Transverse colon (tissue), 4 donors: ENCODE results near the gene C21orf58. TPM values are rescaled to one million over a fixed set of nuclear protein-coding genes. Genes with fewer than 3 reads are reported as not detected.

Source experiments
- DNase-seq: peaks from one replicate; pipeline ENCODE4 v3.0.0-alpha.2; 2019
- H3K27ac ChIP-seq, 4 donors: fragments of 200-600 bp; sonication (generic); 2 replicates each; pipeline ENCODE4 v1.5.1; 2016 to 2018; ENCODE audit warnings: inconsistent platforms in 4 of 4
- H3K27me3 ChIP-seq: fragments of 200-600 bp; sonication (generic); 2 replicates; pipeline ENCODE4 v1.5.1; 2017; ENCODE audit warnings: inconsistent platforms
- H3K36me3 ChIP-seq, 4 donors: fragments of 200-600 bp; sonication (generic); 2 replicates each; pipeline ENCODE4 v1.5.1; 2017 to 2019; ENCODE audit warnings: inconsistent platforms in 4 of 4
- H3K4me1 ChIP-seq, 4 donors: fragments of 200-600 bp; sonication (generic); 2 replicates each; pipeline ENCODE4 v1.5.1; 2017 to 2020; ENCODE audit warnings: inconsistent platforms in 4 of 4
- H3K4me3 ChIP-seq, 4 donors: fragments of 200-600 bp; sonication (generic); 1 replicate in 1 of 4; 2 replicates in 3 of 4; pipeline versions ENCODE4 v1.5.1 to v1.6.1; 2017 to 2019; ENCODE audit warnings: inconsistent platforms in 4 of 4
- H3K9me3 ChIP-seq, 2 donors: fragments of 200-600 bp; sonication (generic); 2 replicates each; pipeline ENCODE4 v1.5.1; 2017 to 2019; ENCODE audit warnings: inconsistent platforms in 2 of 2
- EP300 ChIP-seq: sonication (generic); formaldehyde crosslinking; IDR thresholded peaks from one replicate; pipeline ENCODE4 v1.6.1; 2017; ENCODE audit warnings: antibody characterized with exemption, low read depth
- POLR2A ChIP-seq: fragments of 450-650 bp; IDR thresholded peaks from one replicate; pipeline ENCODE4 v1.6.1; 2016; ENCODE audit warnings: antibody characterized with exemption, mild to moderate bottlenecking, moderate library complexity
- POLR2AphosphoS5 ChIP-seq, 3 donors: sonication (generic); formaldehyde crosslinking; IDR thresholded peaks; one replicate each; pipeline ENCODE4 v1.6.1; 2016; ENCODE audit warnings: antibody characterized with exemption in 3 of 3
- WGBS, 2 donors: methylation state at CpG; one replicate each; pipeline ENCODE4 v1.1.5; 2018; ENCODE audit warnings: low coverage in 1 of 2; 5-methylcytosine and 5-hydroxymethylcytosine counted together
- in situ Hi-C, 4 donors: fragments of 200-750 bp; cut with MboI; loops; one replicate each; pipeline versions ENCODE4 v1.15.0 to v1.15.1; 2017; ENCODE audit warnings: low sequenced_read_pairs in 3 of 4, low pct_ligation_motif_present in 1 of 4, low pct_unique_long_range_greater_than_20kb in 1 of 4
- intact Hi-C: fragments of 100-400 bp; cut with DNase I; formaldehyde crosslinking; loops from one replicate; pipeline ENCODE4 v1.15.1; 2023; ENCODE audit warnings: low total_unique reads
- total RNA-seq, 4 donors: library from RNA; depleted of rRNA; stranded (reverse); fragments of >200 nt; gene quantifications; one replicate each; pipeline ENCODE4 v1.1.0, GENCODE V29; 2016
- TF ChIP-seq, protein P1 (sequence below), 5 experiments: fragments of 200-600 bp in 3 of 5; fragments of 450-650 bp in 2 of 5; sonication (generic) in 3 of 5; IDR thresholded peaks; 1 replicate in 2 of 5; 2 replicates in 3 of 5; pipeline ENCODE4 v1.5.1; 2016 to 2017; ENCODE audit warnings: antibody characterized with exemption in 5 of 5, inconsistent platforms in 3 of 5, mild to moderate bottlenecking in 2 of 5, moderate library complexity in 1 of 5

C21orf58 gene
- total RNA-seq, 4 donors from 2014 or later, result 2.5 to 79.8 (median 7.6) TPM

DNA sequence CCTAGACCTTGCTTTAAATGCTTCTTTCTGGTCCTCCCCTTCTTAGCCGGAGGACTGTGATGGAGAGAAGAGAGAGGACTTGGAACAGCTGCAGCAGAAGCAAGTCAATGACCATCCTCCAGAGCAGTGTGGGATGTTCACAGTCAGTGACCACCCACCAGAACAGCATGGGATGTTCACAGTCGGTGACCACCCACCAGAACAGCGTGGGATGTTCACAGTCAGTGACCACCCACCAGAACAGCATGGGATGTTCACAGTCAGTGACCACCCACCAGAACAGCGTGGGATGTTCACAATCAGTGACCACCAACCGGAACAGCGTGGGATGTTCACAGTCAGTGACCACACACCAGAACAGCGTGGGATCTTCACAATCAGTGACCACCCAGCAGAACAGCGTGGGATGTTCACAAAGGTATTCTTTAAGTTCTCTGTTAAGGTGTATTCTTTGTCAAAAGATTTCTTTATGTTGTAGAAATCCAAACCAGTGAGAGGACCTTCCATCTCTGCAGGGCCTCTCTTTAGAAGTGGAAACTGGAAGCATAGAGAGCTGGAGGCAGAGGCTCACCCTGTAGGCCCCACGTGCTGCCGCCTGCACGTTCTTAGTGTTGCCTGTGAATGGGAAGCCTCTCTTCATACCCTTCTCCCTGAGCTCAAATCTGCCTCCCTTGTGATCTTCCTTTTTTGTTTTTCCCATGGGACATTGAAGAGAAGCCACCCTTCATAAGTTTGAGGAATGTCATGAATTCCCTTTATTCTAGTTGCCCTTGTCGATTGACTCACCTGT, 10.9 kb upstream of the C21orf58 start:
- intact Hi-C loops, result no loop called here

DNA sequence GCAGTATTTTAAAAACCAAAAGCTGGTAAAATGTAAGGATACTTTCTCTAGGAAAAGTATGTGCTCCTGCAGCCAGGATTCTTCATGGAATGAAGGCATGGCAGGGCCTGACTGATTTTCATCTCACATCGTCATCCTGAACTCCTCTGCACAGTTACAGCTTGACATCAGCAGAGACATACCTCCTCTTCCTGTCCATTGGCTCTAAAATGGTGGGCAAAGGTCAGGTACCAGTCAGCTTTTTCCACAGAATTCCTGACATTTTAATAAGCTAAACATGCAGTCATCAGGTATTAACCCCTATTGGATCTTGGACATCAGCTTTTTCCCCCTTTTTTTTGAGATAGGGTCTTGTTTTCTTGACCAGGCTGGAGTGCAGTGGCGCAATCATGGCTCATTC, 6.1 kb upstream of the C21orf58 start:
- H3K27me3 ChIP-seq, result no peaks in the 10 kb centered on the region
- no peaks in the 10 kb centered on the region for H3K9me3 ChIP-seq
- TF ChIP-seq EP300, result no peak
- TF ChIP-seq, protein P1, sequence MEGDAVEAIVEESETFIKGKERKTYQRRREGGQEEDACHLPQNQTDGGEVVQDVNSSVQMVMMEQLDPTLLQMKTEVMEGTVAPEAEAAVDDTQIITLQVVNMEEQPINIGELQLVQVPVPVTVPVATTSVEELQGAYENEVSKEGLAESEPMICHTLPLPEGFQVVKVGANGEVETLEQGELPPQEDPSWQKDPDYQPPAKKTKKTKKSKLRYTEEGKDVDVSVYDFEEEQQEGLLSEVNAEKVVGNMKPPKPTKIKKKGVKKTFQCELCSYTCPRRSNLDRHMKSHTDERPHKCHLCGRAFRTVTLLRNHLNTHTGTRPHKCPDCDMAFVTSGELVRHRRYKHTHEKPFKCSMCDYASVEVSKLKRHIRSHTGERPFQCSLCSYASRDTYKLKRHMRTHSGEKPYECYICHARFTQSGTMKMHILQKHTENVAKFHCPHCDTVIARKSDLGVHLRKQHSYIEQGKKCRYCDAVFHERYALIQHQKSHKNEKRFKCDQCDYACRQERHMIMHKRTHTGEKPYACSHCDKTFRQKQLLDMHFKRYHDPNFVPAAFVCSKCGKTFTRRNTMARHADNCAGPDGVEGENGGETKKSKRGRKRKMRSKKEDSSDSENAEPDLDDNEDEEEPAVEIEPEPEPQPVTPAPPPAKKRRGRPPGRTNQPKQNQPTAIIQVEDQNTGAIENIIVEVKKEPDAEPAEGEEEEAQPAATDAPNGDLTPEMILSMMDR (IDR thresholded peaks at IDR 0.05), result no peak
- TF ChIP-seq POLR2AphosphoS5 (IDR thresholded peaks at IDR 0.05), result no peak
- no peak for TF ChIP-seq POLR2A
- in situ Hi-C loops (no loop called here), intact Hi-C loops (no loop called here)
- no peak for DNase-seq
- H3K4me1 ChIP-seq, result peaks cover 3 to 10% (median 9%) of the 10 kb centered on the region in 4 donors
- WGBS, 2 donors, result 93 to 97% methylated on average over 2 of the region's 2 CpGs
- no peak overlapping the region for H3K27ac ChIP-seq
- H3K4me3 ChIP-seq, result no peak overlapping the region
- H3K36me3 ChIP-seq, result peaks cover 0 to 15% (median 5%) of the 10 kb centered on the region in 4 donors

More for the DNA sequence above, 10.9 kb upstream of the C21orf58 start:
- Histone ChIP-seq H3K27ac (no peak overlapping the region), H3K36me3 (peaks cover 0 to 27% (median 12%) of the 10 kb centered on the region in 4 donors), H3K27me3 (no peaks in the 10 kb centered on the region), H3K9me3 (no peaks in the 10 kb centered on the region), H3K4me3 (no peak overlapping the region), H3K4me1 (no peaks in the 10 kb centered on the region)
- WGBS, 2 donors, result 81 to 100% methylated on average over 3 to 12 of the region's 12 CpGs
- TF ChIP-seq, protein P1 (IDR thresholded peaks at IDR 0.05), result no peak
- TF ChIP-seq POLR2A (no peak), POLR2AphosphoS5 (IDR thresholded peaks at IDR 0.05) (no peak), EP300 (no peak)
- in situ Hi-C loops, result no loop called here
- no peak for DNase-seq

DNA sequence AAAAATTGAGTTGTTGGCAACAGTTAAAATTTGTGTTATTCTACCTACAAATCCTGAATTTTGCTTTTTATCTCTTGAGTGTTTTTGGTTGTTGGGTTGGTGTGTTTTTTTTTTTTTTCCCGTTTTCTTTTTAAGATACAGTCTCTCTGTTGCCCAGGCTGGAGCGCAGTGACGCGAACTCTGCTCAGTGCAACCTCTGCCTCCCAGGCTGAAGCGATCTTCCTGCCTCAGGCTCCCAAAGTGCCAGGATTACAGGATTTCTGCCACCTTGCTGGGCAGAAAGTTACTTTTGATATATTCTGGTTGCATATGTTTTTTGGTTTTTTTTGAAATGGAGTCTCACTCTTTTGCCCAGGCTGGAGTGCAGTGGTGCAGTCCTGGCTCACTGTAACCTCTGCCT, 4.5 kb upstream of the C21orf58 start:
- Histone ChIP-seq H3K36me3 (peaks cover 0 to 14% (median 4%) of the 10 kb centered on the region in 4 donors), H3K4me1 (peaks cover 3 to 12% (median 10%) of the 10 kb centered on the region in 4 donors), H3K27me3 (no peaks in the 10 kb centered on the region), H3K9me3 (no peaks in the 10 kb centered on the region), H3K4me3 (no peak overlapping the region), H3K27ac (no peak overlapping the region)
- in situ Hi-C loops (no loop called here), intact Hi-C loops (no loop called here)
- no peak for TF ChIP-seq EP300
- TF ChIP-seq POLR2A, result no peak
- TF ChIP-seq, protein P1 (IDR thresholded peaks at IDR 0.05), result no peak
- no peak for TF ChIP-seq POLR2AphosphoS5 (IDR thresholded peaks at IDR 0.05)
- DNase-seq, result no peak
- WGBS, 2 donors, result 80% methylated on average over 5 of the region's 5 CpGs

DNA sequence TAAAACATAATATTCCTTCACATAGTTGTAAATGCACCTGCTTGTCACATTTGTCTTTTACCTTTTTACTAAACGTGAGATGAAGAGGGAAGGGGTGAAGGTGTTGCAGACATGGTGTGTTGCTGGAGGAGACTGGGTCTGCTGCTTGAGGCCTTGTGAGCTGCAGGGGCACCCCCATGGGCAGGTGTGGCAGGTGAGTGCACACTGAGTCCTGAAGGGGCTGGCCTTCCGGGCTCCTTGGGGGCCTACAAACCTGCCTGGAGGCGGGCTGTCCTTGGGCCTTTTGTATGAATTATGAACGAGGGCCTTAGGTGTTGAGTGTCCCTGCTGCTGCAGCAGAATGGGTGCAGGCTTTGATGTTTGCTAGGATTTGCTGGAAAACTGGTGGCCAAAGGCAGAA, 4.0 kb upstream of the C21orf58 start:
- 88 to 100% methylated on average over 1 to 4 of the region's 4 CpGs for WGBS, 2 donors
- H3K4me1 ChIP-seq, result peaks cover 7 to 16% (median 14%) of the 10 kb centered on the region in 4 donors
- no peaks in the 10 kb centered on the region for H3K9me3 ChIP-seq
- in situ Hi-C loops, result no loop called here
- H3K4me3 ChIP-seq, result no peak overlapping the region
- DNase-seq, result no peak
- no peaks in the 10 kb centered on the region for H3K27me3 ChIP-seq
- intact Hi-C loops, result no loop called here
- no peak overlapping the region for H3K27ac ChIP-seq
- peaks cover 0 to 14% (median 4%) of the 10 kb centered on the region in 4 donors for H3K36me3 ChIP-seq
- TF ChIP-seq POLR2AphosphoS5 (IDR thresholded peaks at IDR 0.05), result no peak
- TF ChIP-seq EP300, result no peak
- no peak for TF ChIP-seq POLR2A
- TF ChIP-seq, protein P1 (IDR thresholded peaks at IDR 0.05), result no peak
